Astrocyte of the cerebellum (primary cell): Measurements from ENCODE around the gene SGMS1.

ENCODE experiments used
- DNase-seq: peaks from one replicate; pipeline ENCODE4 v3.0.0-alpha.2; 2011; ENCODE audit warnings: low read depth
- H3K4me3 ChIP-seq: 2 replicates; pipeline ENCODE4 v1.5.1; 2011; ENCODE audit warnings: mild to moderate bottlenecking, low read depth, low read length, moderate library complexity
- in situ Hi-C: cut with HindIII; loops from 2 replicates; pipeline ENCODE4 v1.10.0; 2017; ENCODE audit warnings: low sequenced_read_pairs
- TF ChIP-seq, protein P1 (sequence below): IDR thresholded peaks from 2 replicates; pipeline ENCODE4 v1.5.1; 2012; ENCODE audit warnings: low read length, low read depth, moderate library complexity, mild to moderate bottlenecking; ENCODE audit errors: missing control alignments

SGMS1 gene

DNA sequence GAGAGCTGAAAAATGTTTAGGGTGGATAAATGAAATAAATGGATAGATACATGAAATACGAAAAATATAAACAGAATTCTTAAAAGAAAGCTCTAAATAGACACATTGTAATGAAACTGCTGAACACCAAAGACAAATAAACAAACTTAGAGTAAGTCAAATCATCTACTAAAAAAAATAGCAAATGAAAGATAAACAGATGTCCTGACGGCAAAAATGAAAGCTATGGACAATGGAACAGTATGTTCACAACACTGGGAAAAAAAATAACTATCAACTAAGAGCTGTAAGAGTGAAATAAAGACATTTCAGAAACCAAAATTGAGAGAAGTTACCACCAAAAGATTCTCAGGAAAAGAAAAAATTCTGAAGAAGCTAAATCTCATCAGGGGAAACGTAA, 106.1 kb downstream of the SGMS1 start:
- TF ChIP-seq, protein P1, sequence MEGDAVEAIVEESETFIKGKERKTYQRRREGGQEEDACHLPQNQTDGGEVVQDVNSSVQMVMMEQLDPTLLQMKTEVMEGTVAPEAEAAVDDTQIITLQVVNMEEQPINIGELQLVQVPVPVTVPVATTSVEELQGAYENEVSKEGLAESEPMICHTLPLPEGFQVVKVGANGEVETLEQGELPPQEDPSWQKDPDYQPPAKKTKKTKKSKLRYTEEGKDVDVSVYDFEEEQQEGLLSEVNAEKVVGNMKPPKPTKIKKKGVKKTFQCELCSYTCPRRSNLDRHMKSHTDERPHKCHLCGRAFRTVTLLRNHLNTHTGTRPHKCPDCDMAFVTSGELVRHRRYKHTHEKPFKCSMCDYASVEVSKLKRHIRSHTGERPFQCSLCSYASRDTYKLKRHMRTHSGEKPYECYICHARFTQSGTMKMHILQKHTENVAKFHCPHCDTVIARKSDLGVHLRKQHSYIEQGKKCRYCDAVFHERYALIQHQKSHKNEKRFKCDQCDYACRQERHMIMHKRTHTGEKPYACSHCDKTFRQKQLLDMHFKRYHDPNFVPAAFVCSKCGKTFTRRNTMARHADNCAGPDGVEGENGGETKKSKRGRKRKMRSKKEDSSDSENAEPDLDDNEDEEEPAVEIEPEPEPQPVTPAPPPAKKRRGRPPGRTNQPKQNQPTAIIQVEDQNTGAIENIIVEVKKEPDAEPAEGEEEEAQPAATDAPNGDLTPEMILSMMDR: no peak
- no peak overlapping the region for H3K4me3 ChIP-seq
- in situ Hi-C loops: no loop called here
- no peak for DNase-seq

- no peak overlapping the region for H3K4me3 ChIP-seq
- TF ChIP-seq, protein P1: no peak
- in situ Hi-C loops: no loop called here
- peak; percentile 43 for DNase-seq
Measured at GRCh38 chr10:50516171-50516570, 107.6 kb downstream of the SGMS1 start.

DNA sequence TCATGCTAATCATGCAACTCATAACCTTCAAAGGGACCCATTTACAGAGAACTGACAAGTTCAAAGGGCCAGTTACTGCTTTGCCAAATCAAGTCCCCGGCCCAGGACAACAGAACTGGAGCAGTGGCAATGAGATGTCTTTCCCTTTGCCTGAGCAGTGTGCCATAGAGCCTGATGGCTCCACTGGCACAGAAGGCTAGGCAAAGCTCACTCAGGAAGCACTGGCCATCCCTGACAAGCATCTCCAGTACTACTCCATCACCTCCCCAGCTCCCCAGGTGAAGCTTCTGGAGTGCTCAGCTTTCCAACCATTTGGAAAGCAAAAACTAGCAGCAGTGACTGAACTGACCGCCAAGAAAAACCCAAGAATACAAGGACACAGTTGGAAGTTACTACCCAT, 108.3 kb downstream of the SGMS1 start:
- TF ChIP-seq, protein P1: no peak
- no peak overlapping the region for H3K4me3 ChIP-seq
- in situ Hi-C loops: no loop called here
- DNase-seq: no peak

- TF ChIP-seq, protein P1: no peak
- in situ Hi-C loops: no loop called here
Measured at GRCh38 chr10:50514995-50515394, 108.8 kb downstream of the SGMS1 start.

DNA sequence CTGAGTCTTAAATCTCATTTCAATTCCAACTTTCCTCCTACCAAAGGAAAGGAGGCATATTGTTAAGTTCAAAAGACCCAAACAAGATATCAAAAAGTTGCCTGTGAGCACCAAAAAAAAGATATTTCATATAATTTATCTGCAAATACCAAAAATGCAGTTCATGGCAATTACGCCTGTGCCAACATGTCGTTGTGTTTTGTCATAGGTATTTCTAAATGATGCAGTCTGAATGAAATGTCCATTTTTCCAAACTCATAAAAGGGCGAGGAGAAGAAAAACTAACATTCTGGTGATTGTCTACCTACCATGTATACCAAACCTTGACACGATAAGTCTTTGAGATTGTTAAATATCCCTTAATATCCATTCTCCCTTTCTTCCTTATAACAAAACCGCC, 109.8 kb downstream of the SGMS1 start:
- TF ChIP-seq, protein P1: no peak
- in situ Hi-C loops: no loop called here
- no peak overlapping the region for H3K4me3 ChIP-seq
- no peak for DNase-seq

More at GRCh38 chr10:50514995-50515394, 108.8 kb downstream of the SGMS1 start:
- no peak for DNase-seq
- no peak overlapping the region for H3K4me3 ChIP-seq

GRCh38 chr10:50512743-50513416, 110.9 kb downstream of the SGMS1 start:
- in situ Hi-C loops: no loop called here
- no peak for DNase-seq
- TF ChIP-seq, protein P1: no peak
- no peak overlapping the region for H3K4me3 ChIP-seq

DNA sequence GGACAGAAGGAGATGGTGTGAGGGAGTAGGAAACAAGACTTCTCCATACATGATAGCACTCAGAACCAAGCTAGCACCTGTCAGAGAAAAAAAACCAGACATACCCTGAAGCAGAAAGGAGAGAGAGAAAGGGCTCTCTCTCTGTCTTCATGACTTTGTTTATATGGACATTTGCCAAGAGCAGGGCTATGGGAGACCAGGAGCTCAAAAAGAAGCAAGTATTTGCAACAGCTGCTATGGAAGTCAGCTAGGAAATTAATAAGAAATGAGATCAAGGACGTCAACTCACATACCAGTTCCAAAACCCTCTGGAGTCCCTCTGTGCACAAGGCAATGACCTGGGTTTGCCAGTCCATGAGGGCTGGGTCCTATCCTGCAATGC, 111.6 kb downstream of the SGMS1 start:
- DNase-seq: no peak
- no peak overlapping the region for H3K4me3 ChIP-seq
- in situ Hi-C loops: no loop called here
- TF ChIP-seq, protein P1: no peak
